HepG2 (cell line): ENCODE data around the gene TNFRSF9. TPM values are rescaled to one million over a fixed set of nuclear protein-coding genes. Genes with fewer than 3 reads are reported as not detected.

Experiments used
- AGO1 ChIP-seq: fragments of 200-400 bp; formaldehyde crosslinking; IDR thresholded peaks from 2 replicates; pipeline ENCODE4 v1.6.1; 2017; ENCODE audit warnings: mild to moderate bottlenecking, low read depth, low read length, moderate library complexity; ENCODE audit not compliant: poor library complexity, severe bottlenecking
- HOMEZ ChIP-seq: IDR thresholded peaks from 2 replicates; pipeline ENCODE4 v1.6.1; 2016; ENCODE audit warnings: low read depth
- IRF1 ChIP-seq: sonication (generic); formaldehyde crosslinking; IDR thresholded peaks from 2 replicates; pipeline ENCODE4 v1.4.0; 2020; ENCODE audit warnings: low read depth, mild to moderate bottlenecking, missing genetic modification reagents
- KDM5A ChIP-seq: fragments of 200-600 bp; sonication (generic); IDR thresholded peaks from 2 replicates; pipeline ENCODE4 v1.7.0; 2018; ENCODE audit warnings: antibody characterized with exemption, mild to moderate bottlenecking, low read length, borderline replicate concordance
- MAFF ChIP-seq: IDR thresholded peaks from 2 replicates; pipeline ENCODE4 v1.6.1; 2011; ENCODE audit warnings: low read depth, low read length, improper control_type of control experiment
- MAZ ChIP-seq, 2 experiments: sonication (generic) in 1 of 2; formaldehyde crosslinking in 1 of 2; IDR thresholded peaks; 2 replicates each; pipeline versions ENCODE4 v1.5.0 to v1.6.1; 2012 to 2020; ENCODE audit warnings: low read depth in 2 of 2, mild to moderate bottlenecking in 2 of 2, borderline replicate concordance in 1 of 2, improper control_type of control experiment in 1 of 2, low read length in 1 of 2, missing genetic modification reagents in 1 of 2, moderate library complexity in 1 of 2
- MTERF4 ChIP-seq: sonication (generic); formaldehyde crosslinking; IDR thresholded peaks from 2 replicates; pipeline ENCODE4 v1.8.0; 2023; ENCODE audit warnings: mild to moderate bottlenecking, missing genetic modification reagents
- NR2F6 ChIP-seq, 2 experiments: IDR thresholded peaks; 2 replicates each; pipeline ENCODE4 v1.6.1; 2016; ENCODE audit warnings: antibody characterized with exemption in 1 of 2, mild to moderate bottlenecking in 1 of 2
- POLR2AphosphoS5 ChIP-seq: IDR thresholded peaks from 2 replicates; pipeline ENCODE4 v1.6.1; 2012; ENCODE audit warnings: low read depth, low read length
- SETDB1 ChIP-seq: sonication (generic); formaldehyde crosslinking; IDR thresholded peaks from 2 replicates; pipeline ENCODE4 v1.5.1; 2020; ENCODE audit warnings: missing genetic modification reagents, mild to moderate bottlenecking, borderline replicate concordance
- SNAPC5 ChIP-seq: sonication (generic); formaldehyde crosslinking; IDR thresholded peaks from 2 replicates; pipeline ENCODE4 v1.8.1; 2023; ENCODE audit warnings: mild to moderate bottlenecking, missing genetic modification reagents, borderline replicate concordance
- THRA ChIP-seq: sonication (generic); formaldehyde crosslinking; IDR thresholded peaks from 2 replicates; pipeline ENCODE4 v1.4.0; 2020; ENCODE audit warnings: missing genetic modification reagents, borderline replicate concordance
- ZMYM4 ChIP-seq: sonication (generic); formaldehyde crosslinking; IDR thresholded peaks from 2 replicates; pipeline ENCODE4 v1.8.1; 2023; ENCODE audit warnings: mild to moderate bottlenecking, missing genetic modification reagents
- ZNF160 ChIP-seq: sonication (generic); formaldehyde crosslinking; IDR thresholded peaks from 2 replicates; pipeline ENCODE4 v1.8.0; 2022; ENCODE audit warnings: mild to moderate bottlenecking, inconsistent platforms, missing genetic modification reagents
- ZNF280D ChIP-seq: sonication (generic); formaldehyde crosslinking; IDR thresholded peaks from 2 replicates; pipeline ENCODE4 v1.5.1; 2020; ENCODE audit warnings: mild to moderate bottlenecking, missing genetic modification reagents
- ZNF468 ChIP-seq: sonication (generic); formaldehyde crosslinking; IDR thresholded peaks from 2 replicates; pipeline ENCODE4 v1.8.0; 2022; ENCODE audit warnings: mild to moderate bottlenecking, moderate library complexity, missing genetic modification reagents
- ZNF496 ChIP-seq: sonication (generic); formaldehyde crosslinking; IDR thresholded peaks from 2 replicates; pipeline ENCODE4 v1.8.1; 2023; ENCODE audit warnings: mild to moderate bottlenecking, moderate library complexity, missing genetic modification reagents; ENCODE audit not compliant: insufficient replicate concordance
- ZNF772 ChIP-seq: sonication (generic); formaldehyde crosslinking; IDR thresholded peaks from 2 replicates; pipeline ENCODE4 v1.5.0; 2020; ENCODE audit warnings: mild to moderate bottlenecking, missing genetic modification reagents
- polyA plus RNA-seq, 8 experiments: library from polyadenylated mRNA; depleted of rRNA in 3 of 8; stranded (reverse) in 7 of 8; unstranded in 1 of 8; fragments of >200 nt; fragmentation: Illumina TruSeq in 4 of 8; extraction: Trizol in 4 of 8; gene quantifications; 2 replicates each; pipeline versions ENCODE4 v1.2.1 to v1.2.3, GENCODE V29; 2011 to 2016; ENCODE audit warnings: low read depth in 4 of 8, missing spikeins in 1 of 8, mixed read lengths in 1 of 8; ENCODE audit not compliant: insufficient read depth in 1 of 8
- total RNA-seq, 5 experiments: library from RNA; depleted of rRNA; stranded (reverse); fragments of >200 nt; fragmentation: Illumina TruSeq; extraction: Trizol; gene quantifications; 2 replicates each; pipeline ENCODE4 v1.2.3, GENCODE V29; 2016; ENCODE audit warnings: low read depth in 1 of 5

The TNFRSF9 gene
- total and polyA plus RNA-seq, 2 of the 13 experiments (the other 11 are each of a cell fraction or from before 2014, with no cell fraction given), result 0.07 TPM; not detected in 1

GRCh38 chr1:7975212-7975865 lies 34.7 kb upstream of the TNFRSF9 start (continued):
- TF ChIP-seq IRF1 (no peak), POLR2AphosphoS5 (no peak), THRA (CRISPR knock-in tag) (peak; percentile 49; the same call in 1 of the 2 replicates), ZNF280D (CRISPR knock-in tag) (0 out of 2 replicates have a peak, but pooled peaks have one; percentile 51), SETDB1 (CRISPR knock-in tag) (no peak), ZNF772 (CRISPR knock-in tag) (0 out of 2 replicates have a peak, but pooled peaks have one; percentile 53), ZNF496 (no peak), AGO1 (no peak), HOMEZ (CRISPR knock-in tag) (peak; percentile 82), ZNF160 (no peak), MTERF4 (CRISPR knock-in tag) (no peak), KDM5A (no peak), ZMYM4 (CRISPR knock-in tag) (peak; percentile 66), NR2F6 (IDR thresholded peaks at IDR 0.05) (no peak), NR2F6 (CRISPR knock-in tag; IDR thresholded peaks at IDR 0.05) (peak; percentile 46; the same call in 1 of the 2 replicates), MAFF (no peak), ZNF468 (no peak), MAZ (IDR thresholded peaks at IDR 0.05; ENCODE audit: borderline replicate concordance, low read depth, low read length) (no peak), MAZ (CRISPR knock-in tag; IDR thresholded peaks at IDR 0.05; ENCODE audit: low read depth) (0 out of 2 replicates have a peak, but pooled peaks have one; percentile 36), SNAPC5 (CRISPR knock-in tag) (no peak)
